ENCODE data around the gene MICAL3.
"Not testable (repeated sequence)": the region's sequence is repeated elsewhere in the genome, so short reads cannot be mapped to it uniquely, and the experiment has no call there.

Gene MICAL3

GRCh38 chr22:17999851-18000250 is 24.5 kb downstream of the MICAL3 start:
- H3K4me3 ChIP-seq (ENCODE audit: low read depth, low read length): peak overlapping the region; percentile 76
- no peak for TF ChIP-seq CTCF (IDR thresholded peaks at IDR 0.05; ENCODE audit: low read depth, low read length)

GRCh38 chr22:17998913-17999312 is 25.4 kb downstream of the MICAL3 start:
- TF ChIP-seq CTCF (IDR thresholded peaks at IDR 0.05; ENCODE audit: low read depth, low read length): no peak
- H3K4me3 ChIP-seq (ENCODE audit: low read depth, low read length): no peak overlapping the region

- no peak overlapping the region for H3K4me3 ChIP-seq (ENCODE audit: low read depth, low read length)
- no peak for TF ChIP-seq CTCF (IDR thresholded peaks at IDR 0.05; ENCODE audit: low read depth, low read length)
These were observed 26.9 kb downstream of the MICAL3 start for GRCh38 chr22:17997456-17997855.

GRCh38 chr22:17995256-17995655 is 29.1 kb downstream of the MICAL3 start:
- H3K4me3 ChIP-seq (ENCODE audit: low read depth, low read length): not testable (repeated sequence)

- no peak for TF ChIP-seq CTCF (IDR thresholded peaks at IDR 0.05; ENCODE audit: low read depth, low read length)
- H3K4me3 ChIP-seq (ENCODE audit: low read depth, low read length): no peak overlapping the region
These were observed 29.8 kb downstream of the MICAL3 start for GRCh38 chr22:17994424-17995108.

GRCh38 chr22:17992976-17993375 is 31.4 kb downstream of the MICAL3 start:
- not testable (repeated sequence) for H3K4me3 ChIP-seq (ENCODE audit: low read depth, low read length)

GRCh38 chr22:17991992-17992391 is 32.4 kb downstream of the MICAL3 start:
- not testable (repeated sequence) for H3K4me3 ChIP-seq (ENCODE audit: low read depth, low read length)

GRCh38 chr22:17990942-17991341 is 33.4 kb downstream of the MICAL3 start:
- H3K4me3 ChIP-seq (ENCODE audit: low read depth, low read length): no peak overlapping the region
- TF ChIP-seq CTCF (IDR thresholded peaks at IDR 0.05; ENCODE audit: low read depth, low read length): no peak

- no peak for TF ChIP-seq CTCF (IDR thresholded peaks at IDR 0.05; ENCODE audit: low read depth, low read length)
- no peak overlapping the region for H3K4me3 ChIP-seq (ENCODE audit: low read depth, low read length)
These were observed 34.2 kb downstream of the MICAL3 start for GRCh38 chr22:17990147-17990546.

Measured in WI38 (cell line).